ENCODE results near the gene MAST2.
"Not testable (repeated sequence)": the region's sequence is repeated elsewhere in the genome, so short reads cannot be mapped to it uniquely, and the experiment has no call there.

Gene MAST2

DNA sequence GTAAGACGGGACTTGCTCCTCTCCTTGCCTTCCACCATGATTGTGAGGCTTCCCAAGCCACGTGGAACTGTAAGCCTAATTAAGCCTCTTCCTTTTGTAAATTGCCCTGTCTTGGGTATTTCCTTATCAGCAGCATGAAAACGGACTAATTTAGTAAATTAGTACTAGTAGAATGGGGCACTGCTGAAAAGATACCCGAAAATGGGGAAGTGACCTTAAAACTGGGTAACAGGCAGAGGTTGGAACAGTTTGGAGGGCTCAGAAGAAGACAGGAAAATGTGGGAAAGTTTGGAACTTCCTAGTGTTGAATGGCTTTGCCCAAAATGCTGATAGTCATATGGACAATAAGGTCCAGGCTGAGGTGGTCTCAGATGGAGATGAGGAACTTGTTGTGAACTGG, 253.8 kb downstream of the MAST2 start:
- not testable (repeated sequence) for DNase-seq (ENCODE audit: low spot score); FAIRE-seq

DNA sequence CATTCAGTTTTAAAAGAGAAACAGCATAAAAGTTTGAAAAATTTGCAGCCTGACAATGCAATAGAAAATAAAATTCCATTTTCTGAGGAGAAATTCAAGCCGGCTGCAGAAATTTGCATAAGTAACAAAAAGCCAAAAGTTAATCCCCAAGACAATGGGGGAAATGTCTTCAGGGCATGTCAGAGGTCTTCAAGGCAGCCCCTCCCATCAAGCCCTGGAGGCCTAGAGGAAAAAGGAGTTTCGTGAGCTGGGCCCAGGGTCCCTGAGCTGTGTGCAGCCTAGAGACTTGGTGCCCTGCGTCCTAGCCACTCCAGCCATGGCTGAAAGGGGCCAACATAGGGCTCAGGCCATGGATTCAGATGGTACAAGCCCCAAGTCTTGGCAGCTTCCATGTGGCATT, 254.4 kb downstream of the MAST2 start:
- DNase-seq (ENCODE audit: low spot score): no peak
- no peak for FAIRE-seq

DNA sequence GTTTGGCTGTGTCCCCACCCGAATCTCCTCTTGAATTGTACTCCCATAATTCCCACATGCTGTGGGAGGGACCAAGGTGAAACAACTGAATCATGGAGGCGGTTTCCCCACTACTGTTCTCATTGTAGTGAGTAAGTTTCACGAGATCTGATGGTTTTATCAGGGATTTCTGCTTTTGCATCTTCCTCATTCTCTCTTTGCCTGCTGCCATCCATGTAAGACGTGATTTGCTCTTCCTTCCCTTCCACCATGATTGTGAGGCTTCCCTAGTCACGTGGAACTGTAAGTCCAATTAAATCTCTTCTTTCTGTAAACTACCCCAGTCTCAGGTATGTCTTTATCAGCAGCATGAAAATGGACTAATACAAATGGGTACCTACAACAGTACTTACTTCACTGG, 255.5 kb downstream of the MAST2 start:
- no peak for DNase-seq (ENCODE audit: low spot score)
- FAIRE-seq: no peak

DNA sequence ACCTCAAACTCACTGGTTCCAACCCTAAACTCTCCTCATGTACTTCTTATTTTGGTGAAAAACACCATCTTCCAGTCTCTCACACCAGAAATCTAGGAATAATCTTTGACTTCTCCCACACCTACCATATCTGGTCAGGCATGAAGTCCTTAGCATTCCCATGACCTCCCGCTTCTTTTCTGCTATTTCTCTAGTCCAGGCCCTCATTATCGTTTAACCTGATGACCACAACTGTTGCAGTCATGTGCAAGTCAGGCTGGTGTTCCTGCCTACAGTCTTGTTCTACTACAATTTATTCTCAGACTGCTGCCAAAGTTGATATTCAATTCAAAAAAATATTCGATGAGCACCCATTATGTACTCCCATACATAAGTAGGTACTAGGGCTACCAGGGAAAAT, 257.7 kb downstream of the MAST2 start:
- FAIRE-seq: peak; percentile 5

DNA sequence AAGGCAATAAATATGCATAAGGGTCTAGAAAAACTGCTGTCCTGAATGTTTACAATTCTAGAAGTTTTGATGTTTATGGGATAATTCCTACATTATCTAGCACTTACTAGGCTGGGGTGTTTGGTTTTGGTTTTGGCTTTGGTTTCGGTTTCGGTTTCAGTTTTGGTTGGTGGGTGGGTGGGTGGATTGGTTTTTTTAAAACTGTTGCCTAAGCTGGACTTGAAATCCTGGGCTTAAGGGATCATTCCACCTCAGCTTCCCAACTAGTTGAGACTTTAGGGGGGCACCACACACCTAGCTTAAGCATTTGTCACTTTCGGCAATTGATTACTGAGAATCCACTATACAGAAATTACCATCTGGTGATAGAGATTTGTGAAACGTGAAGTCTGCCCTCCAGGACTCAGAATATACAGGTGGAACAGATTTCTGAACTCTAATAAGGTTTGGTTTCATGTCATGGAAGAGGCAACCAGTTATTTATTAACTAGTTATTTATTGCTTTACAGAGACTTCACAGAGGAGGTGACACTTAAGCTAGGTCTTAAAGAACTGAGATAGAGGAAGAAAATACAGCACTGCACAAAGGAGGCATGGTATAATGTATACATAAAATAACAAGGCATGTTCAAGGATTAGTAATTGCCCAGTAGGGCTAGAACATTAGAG, 259.4 kb downstream of the MAST2 start:
- DNase-seq (ENCODE audit: low spot score) (peak; percentile 22), FAIRE-seq (peak; percentile 80)

More for the DNA sequence above, 257.7 kb downstream of the MAST2 start:
- no peak for DNase-seq (ENCODE audit: low spot score)

DNA sequence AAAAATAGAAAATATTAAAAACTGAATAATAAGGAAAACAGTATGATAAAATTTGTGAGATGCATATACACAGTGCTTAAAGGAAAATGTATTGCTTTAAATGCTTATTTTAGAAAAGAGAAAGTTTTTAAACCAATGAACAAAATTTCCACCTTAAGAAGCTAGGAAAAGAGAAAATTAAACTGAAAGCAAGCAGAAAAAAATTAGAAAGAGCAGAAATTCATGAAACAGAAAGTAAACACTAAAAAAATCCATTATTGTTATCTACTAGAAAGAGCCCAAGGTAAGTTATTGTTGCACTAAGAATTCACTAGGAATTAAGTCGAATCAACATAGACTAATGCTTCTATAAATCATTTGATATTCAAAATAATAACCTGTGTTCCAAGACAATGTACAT, 261.3 kb downstream of the MAST2 start:
- FAIRE-seq: no peak
- DNase-seq (ENCODE audit: low spot score): no peak

DNA sequence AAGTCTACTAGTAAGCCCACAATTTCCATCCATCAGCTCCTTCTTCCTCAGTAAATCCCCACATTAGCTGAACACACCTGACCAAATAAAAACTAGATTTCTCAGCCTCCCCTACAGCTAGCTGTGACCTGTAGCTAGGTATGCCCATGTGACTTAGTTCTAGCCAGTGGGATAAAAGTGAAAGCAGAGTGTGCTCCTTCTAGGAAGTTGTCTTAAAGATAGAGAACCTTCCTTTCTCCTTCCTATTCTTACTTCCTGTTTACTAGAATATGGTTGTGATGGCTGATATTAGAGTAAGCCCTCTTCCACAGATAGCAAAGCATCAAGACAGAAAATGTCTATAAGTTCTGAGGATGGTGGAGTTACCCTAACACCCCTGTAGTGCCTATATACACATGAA, 262.0 kb downstream of the MAST2 start:
- FAIRE-seq (no peak), DNase-seq (ENCODE audit: low spot score) (no peak)

DNA sequence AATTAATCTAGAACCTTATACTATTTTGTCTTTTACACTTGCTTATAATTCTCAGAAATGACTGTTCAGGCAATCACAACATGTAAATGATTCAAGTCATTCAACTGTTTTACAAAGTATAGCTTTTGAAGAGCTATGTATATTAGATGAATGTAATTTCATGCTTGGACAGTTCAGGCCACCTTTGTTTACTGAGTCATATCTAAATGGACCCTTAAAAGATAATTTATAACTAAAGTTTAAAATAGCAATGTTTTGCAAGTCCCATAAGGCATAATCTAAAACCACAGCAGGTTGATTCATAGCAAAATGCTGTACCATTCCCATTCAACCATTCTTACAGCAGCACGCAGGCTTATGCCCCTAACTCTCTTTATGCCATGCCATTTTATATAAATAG, 264.2 kb downstream of the MAST2 start:
- FAIRE-seq (peak; percentile 86), DNase-seq (ENCODE audit: low spot score) (no peak)

DNA sequence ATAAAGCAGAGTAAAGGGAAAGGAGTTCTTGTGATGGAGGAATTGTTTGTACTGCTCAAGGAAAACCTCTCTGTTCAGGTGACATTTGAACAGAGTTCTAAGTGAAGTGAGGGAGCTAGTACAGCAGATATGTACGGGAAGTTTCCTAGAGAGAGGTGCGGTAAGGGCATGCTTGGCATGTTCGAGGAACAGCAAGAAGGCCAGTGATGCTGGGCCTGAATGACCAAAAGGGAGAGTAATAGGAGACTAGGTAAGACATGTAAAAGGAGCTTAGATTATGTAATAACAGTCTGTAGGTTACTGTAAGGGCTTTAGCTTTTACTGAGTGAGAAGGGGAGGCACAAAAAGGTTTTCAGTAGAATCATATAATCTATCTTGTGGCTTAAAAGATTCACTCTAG, 265.1 kb downstream of the MAST2 start:
- no peak for DNase-seq (ENCODE audit: low spot score)
- FAIRE-seq: no peak

DNA sequence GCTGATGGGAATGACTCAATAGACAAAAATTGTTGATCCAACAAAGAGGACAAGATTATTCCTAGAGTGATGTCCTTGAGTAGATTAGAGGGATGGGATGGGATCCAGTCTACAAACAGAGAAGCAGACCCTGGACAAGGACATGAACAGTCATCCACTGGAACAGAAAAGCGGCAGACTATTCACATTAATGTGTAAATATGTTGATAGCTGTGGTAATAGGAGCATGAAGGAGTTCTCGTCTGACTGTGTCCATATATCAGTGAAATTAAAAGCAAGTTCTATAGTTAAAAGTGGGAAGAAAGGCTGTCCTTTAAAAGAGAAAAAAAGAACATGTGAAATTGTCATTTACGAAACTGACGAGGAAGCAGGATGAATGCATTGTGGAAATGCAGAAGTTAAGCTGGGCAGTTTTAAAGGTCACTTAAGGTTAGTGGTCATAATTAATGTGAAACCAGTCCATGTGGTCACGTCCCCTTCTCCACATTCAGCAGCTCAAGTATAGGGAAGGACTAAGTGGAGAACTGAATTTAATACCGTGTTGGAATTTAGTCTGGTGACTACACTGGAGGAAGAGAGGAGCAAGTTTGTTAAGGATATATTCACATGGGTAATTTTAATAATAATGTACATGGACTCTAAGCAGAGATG, 266.9 kb downstream of the MAST2 start:
- FAIRE-seq (no peak), DNase-seq (ENCODE audit: low spot score) (no peak)

DNA sequence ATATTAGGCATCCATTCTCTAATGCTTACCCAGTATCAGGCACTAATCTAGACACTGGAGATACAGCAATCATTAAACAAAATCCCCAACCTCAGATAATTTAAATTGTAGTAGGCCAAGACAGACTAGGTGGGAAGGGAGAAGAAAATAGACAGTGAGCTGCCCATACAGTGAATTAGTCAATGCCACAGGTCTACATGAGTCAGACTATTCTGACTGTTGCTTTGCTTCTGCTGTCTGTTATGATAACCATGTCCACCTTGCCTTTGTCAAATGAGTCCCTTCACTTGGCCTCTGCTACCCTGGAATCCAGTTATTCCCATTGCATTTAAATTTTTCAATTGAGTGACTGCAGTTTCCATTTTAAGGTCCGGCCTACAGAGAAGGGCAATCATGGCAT, 269.6 kb downstream of the MAST2 start:
- FAIRE-seq: peak; percentile 31

DNA sequence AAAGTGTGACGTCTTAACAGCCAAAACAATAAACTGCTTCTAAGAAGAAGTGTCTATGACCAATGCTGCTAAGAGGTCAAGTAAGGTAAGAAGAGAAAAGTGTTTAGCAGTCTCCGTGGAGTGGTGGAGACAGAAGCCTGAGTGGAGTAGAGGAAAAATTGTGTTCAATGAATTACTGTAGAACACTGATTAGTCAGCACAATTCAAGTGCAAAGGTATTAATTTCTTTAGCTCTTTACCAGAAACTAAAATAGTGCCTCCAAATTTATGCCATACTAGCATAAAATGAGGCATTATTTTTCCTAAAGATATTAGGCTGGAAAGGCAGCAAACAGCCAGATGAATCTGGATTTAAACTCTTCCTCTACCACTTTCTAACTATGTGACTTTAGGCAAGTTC, 272.9 kb downstream of the MAST2 start:
- FAIRE-seq (no peak), DNase-seq (ENCODE audit: low spot score) (no peak)

More for the DNA sequence above, 269.6 kb downstream of the MAST2 start:
- no peak for DNase-seq (ENCODE audit: low spot score)

DNA sequence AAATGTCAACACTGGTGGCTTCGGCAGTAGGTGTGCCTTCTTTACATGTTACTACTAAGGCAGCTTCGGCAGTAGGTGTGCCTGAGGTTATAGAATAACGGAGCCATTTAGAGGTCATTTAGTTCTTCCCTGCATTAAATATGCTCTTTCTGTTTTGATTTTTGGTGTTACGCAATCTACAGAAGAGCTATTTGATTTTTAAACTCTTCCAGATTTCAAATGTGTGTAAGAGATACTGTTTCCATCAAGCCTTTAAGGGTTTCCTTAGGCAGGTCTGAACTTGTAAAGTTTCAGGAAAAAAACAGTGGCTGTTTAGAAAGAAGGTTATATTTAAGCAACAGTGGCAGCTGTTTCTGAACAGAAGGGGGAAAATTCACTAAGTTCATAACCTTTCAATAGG, 274.2 kb downstream of the MAST2 start:
- DNase-seq (ENCODE audit: low spot score) (no peak), FAIRE-seq (no peak)

DNA sequence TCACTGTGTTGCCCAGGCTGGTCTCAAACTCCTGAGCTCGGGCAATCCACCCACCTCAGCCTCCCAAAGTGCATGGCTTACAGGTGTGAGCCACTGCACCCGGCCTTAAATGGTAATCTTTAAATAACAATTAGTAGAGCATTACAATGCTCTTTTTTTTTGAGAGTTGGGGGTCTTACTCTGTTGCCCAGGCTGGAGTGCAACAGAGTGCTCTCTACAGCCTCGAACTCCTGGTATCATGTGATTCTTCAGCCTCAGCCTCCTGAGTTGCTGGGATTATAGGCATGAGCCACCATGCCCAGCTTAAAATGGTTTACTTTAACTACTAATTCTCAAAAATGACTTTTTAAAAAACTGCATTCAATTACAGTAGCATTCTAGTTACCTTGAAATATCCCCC, 276.8 kb downstream of the MAST2 start:
- DNase-seq (ENCODE audit: low spot score) (no peak), FAIRE-seq (no peak)

DNA sequence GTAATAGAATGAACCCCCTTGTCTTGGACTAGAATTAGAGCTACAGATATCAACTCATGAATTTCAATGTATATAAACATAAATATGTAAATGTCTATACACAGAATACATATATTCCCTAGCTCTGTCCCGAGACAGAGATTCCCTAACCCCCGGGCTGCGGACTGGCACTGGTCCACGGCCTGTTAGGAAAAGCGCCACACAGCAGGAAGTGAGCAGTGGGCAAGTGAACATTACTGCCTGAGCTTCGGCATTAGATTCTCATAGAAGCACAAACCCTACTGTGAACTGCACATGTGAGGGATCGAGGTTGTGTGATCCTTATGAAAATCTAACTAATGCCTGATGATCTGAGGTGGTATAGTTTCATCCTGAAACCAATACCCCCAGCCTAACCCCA, 277.8 kb downstream of the MAST2 start:
- no peak for FAIRE-seq
- no peak for DNase-seq (ENCODE audit: low spot score)

DNA sequence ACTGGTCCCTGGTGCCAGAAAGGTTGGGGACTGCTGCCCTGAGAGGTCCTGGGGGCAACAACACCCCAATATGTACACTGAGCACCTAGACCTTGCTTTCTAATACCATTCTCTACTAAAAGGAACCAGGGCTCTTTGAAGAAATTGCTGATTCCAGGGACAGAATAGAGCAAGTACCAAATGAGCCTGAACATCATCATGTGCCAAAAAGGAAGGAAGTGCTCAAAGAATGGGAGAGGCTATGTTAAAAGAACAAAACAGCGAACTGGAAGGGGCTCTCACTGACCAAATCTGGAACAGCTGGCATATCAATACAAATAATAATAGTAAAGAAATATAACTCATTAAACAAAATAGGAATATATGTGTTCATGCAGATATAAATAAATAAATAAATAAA, 278.2 kb downstream of the MAST2 start:
- FAIRE-seq: no peak
- DNase-seq (ENCODE audit: low spot score): no peak

DNA sequence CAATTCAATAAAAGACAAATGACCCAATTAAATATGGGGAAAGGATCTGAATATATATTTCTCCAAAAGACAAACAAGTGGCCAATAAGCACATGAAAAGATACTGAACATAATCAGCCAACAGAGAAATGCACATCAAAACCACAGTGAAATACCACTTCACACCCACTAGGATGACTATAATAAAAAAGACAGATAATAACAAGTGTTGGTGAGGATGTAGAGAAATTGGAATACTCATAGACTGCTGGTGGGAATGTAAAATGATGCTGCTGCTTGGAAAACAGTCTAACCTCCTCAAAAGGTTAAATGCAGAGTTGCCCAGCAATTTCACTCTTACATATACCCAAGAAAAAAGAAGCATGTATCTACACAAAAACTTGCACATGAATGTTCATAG, 280.2 kb downstream of the MAST2 start:
- no peak for DNase-seq (ENCODE audit: low spot score)
- FAIRE-seq: no peak

DNA sequence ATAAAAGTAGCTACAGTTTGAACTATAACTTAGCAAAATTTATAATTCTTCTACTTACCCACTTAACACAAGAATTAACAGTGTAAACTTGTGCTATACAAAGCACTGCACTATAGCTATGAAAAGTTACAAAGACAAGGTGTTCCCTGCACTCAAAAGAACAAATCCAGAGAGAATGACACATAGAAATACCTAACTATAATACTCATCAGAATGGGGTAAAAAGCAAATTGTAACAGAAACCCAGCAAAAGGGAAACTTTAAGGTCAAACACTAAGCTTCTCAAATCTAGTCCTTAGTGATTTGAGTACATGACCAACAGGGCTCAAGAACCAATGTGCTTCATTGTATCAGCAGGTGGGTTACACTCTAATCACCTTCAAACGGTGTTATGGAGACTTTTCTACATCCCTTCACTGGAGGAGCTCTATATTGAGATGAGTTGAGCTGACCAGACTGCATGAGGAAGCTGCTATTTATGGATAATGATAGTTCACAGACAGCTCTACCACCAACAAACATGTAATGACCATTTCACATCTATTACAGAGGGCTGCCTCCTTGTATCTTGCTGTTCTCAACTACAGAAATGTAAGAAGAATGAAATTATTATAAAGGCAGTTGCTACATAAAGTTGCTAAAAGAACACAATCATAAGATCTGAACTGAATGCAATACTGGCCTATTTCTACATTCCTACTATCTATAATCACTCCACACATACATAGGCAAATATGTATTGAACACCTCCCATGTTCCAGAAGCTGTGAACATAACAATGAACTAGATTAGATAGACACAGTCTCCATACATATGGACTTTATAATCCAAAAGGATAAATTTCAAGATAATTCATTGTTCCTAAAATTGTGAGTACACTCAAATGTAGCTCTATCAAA, 281.4 kb downstream of the MAST2 start:
- no peak for DNase-seq (ENCODE audit: low spot score)
- no peak for FAIRE-seq

All from RCC 7860 (cell line).